SK-N-MC (cell line): ENCODE data around the gene DEPP1.

ENCODE experiments used
- DNase-seq: peaks from one replicate; pipeline ENCODE4 v3.0.0-alpha.2; 2011; ENCODE audit warnings: low read depth, low spot score
- H3K27ac ChIP-seq: fragments of 200-600 bp; sonication (generic); 2 replicates; pipeline ENCODE4 v1.5.1; 2016; ENCODE audit warnings: mixed run types
- H3K36me3 ChIP-seq: fragments of 200-600 bp; sonication (generic); 2 replicates; pipeline ENCODE4 v1.6.1; 2017; ENCODE audit warnings: antibody characterized with exemption, low read length, mixed read lengths; ENCODE audit not compliant: insufficient read depth
- H3K4me3 ChIP-seq: fragments of 200-600 bp; sonication (generic); 2 replicates; pipeline ENCODE4 v1.5.1; 2016
- H3K9ac ChIP-seq: fragments of 200-600 bp; sonication (generic); 2 replicates; pipeline ENCODE4 v1.8.0; 2017; ENCODE audit warnings: mixed run types, mixed read lengths; ENCODE audit not compliant: insufficient read length
- H3K9me3 ChIP-seq: fragments of 200-600 bp; sonication (generic); 2 replicates; pipeline ENCODE4 v1.6.1; 2017; ENCODE audit warnings: low read depth, mild to moderate bottlenecking, antibody characterized with exemption, low read length, moderate library complexity, mixed read lengths
- EZH2 ChIP-seq: fragments of 200-600 bp; sonication (generic); IDR thresholded peaks from one replicate; pipeline ENCODE4 v1.6.1; 2017; ENCODE audit warnings: antibody characterized with exemption
- FOXP2 ChIP-seq: optimal IDR thresholded peaks from 2 replicates; pipeline ENCODE3; 2011; ENCODE audit warnings: mild to moderate bottlenecking, moderate library complexity; ENCODE audit not compliant: insufficient read depth; ENCODE audit errors: extremely low read length, control extremely low read depth
- POLR2AphosphoS5 ChIP-seq: IDR thresholded peaks from 2 replicates; pipeline ENCODE4 v1.6.1; 2012; ENCODE audit warnings: mild to moderate bottlenecking, low read depth, low read length, borderline replicate concordance

DEPP1 gene

GRCh38 chr10:45001381-45002148, 23.0 kb upstream of the DEPP1 start:
- H3K9ac ChIP-seq = peak overlapping the region; percentile 85
- 0 out of 2 replicates have a peak, but pooled peaks have one; percentile 32 for TF ChIP-seq POLR2AphosphoS5
- TF ChIP-seq EZH2 = no peak
- no peak for TF ChIP-seq FOXP2
- no peak for DNase-seq
- H3K4me3 ChIP-seq = peak overlapping the region; percentile 86
- H3K36me3 ChIP-seq = peaks cover 22% of the 10 kb centered on the region
- H3K27ac ChIP-seq = peak overlapping the region; percentile 60; the same call in 1 of the 2 replicates
- H3K9me3 ChIP-seq = no peaks in the 10 kb centered on the region

- no peak for DNase-seq
- H3K9ac ChIP-seq = peak within 1 kb of the TSS; percentile 85
- H3K9me3 ChIP-seq = no peaks in the 10 kb centered on the region
- peak within 1 kb of the TSS; percentile 86 for H3K4me3 ChIP-seq
- peak; percentile 65; the same call in 1 of the 2 replicates for TF ChIP-seq POLR2AphosphoS5
- no peak for TF ChIP-seq FOXP2
- peak within 1 kb of the TSS; percentile 62 for H3K27ac ChIP-seq
- peaks cover 22% of the 10 kb centered on the region for H3K36me3 ChIP-seq
Measured at GRCh38 chr10:45000752-45001380, 22.3 kb upstream of the DEPP1 start, which contains the start of gene ZNF22. Gene ZNF22 (plus strand): TSS chr10:45000923. CDS start chr10:45003369, 2,446 bp downstream.

DNA sequence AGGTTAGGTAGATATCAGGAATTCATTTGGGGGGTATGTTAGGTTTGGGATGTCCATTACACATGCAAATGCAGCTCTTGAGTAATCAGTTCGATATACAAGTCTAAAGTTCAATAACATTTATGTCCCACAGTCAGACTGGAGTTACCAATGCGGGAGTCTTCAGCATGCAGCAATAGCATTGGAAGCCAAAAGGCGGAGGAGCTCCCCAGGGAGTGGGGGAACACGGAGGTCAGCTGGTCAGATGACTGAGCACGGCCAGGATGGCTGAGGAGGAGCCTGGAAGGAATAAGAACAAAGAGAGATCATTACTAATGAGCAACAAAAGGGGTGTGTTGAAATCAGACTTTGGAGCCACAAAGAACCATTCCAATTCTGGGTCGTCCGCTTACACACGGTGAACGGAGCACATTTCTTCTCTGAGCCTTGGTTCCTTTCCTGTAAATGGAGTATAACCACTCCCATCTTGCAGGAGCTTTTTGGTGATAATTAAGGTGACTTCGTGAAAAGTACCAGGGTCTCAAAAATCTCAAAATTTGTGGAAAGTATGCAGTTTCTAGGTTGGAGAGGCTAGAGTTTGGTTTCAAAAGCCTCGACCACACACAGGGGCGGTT, 21.6 kb upstream of the DEPP1 start:
- DNase-seq = no peak
- Histone ChIP-seq H3K4me3 (peak overlapping the region; percentile 86), H3K9ac (peak overlapping the region; percentile 85), H3K36me3 (peaks cover 22% of the 10 kb centered on the region), H3K9me3 (no peaks in the 10 kb centered on the region), H3K27ac (peak overlapping the region; percentile 62; the same call in 1 of the 2 replicates)
- TF ChIP-seq EZH2 (no peak), POLR2AphosphoS5 (no peak), FOXP2 (no peak)

DNA sequence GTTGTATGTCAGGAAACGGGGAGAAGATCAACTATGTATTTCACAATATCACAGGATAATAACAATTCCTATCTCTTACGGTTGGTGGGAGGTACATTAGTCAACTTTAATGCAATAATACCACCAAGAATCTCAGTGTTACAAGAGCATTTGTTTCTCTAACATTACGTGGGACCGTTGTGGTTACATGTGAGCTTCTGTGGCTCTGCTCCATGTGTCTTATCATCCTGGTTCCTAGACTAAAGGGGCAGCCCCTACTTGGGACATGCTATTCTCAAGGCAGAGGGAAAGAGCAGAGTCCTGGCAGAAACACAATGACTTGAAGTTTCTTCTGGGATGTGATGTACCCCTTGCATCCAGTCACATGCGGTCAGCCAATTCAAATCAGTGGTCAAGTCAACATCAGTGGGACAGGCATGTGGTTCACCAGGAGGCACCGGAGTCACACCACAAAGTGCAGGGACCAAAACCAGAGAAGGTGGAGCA, 19.6 kb upstream of the DEPP1 start:
- Histone ChIP-seq H3K9me3 (no peaks in the 10 kb centered on the region), H3K27ac (no peak overlapping the region), H3K4me3 (no peak overlapping the region), H3K36me3 (peaks cover 5% of the 10 kb centered on the region), H3K9ac (no peak overlapping the region)
- TF ChIP-seq POLR2AphosphoS5 (no peak), FOXP2 (no peak), EZH2 (no peak)
- no peak for DNase-seq

GRCh38 chr10:44997105-44997748, 18.6 kb upstream of the DEPP1 start:
- H3K36me3 ChIP-seq = no peaks in the 10 kb centered on the region
- TF ChIP-seq FOXP2 = no peak
- H3K9ac ChIP-seq = no peak overlapping the region
- H3K27ac ChIP-seq = no peak overlapping the region
- H3K4me3 ChIP-seq = no peak overlapping the region
- no peaks in the 10 kb centered on the region for H3K9me3 ChIP-seq
- no peak for DNase-seq

DNA sequence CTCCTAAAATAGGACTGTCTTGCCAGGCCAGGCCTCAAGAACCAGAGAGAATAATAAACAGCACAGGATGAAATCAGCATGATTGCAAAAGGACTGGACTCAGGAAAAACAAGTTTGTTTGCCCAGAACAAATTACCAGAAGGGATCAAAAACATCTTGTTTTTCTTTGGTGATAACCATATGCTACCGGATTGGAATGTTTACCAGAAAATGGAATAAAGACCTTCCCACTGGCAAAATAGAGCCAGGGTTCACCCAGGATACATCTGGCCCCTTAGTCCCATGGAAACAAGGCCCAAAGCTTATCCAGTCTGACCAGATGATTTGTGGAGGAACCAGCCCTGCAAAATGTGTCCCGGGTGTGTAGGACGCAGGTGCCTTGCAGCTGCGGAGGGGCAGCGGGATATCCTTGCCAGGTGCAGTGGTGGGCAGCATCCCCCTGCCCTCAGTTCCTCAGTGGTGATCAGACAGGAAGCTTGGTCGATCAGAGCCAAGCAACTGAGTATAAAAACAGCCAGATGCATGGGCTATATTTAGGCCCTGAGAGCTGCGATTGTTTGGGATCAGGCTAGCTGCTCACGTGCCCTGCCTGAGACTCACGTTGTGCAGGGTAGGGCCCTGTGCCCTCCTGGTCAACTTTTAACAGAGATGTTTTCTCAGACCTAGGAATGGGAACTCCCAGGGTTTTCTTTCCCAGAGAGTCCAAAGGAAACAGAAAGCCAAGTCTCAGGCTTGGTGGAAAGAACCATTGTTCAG, 17.5 kb upstream of the DEPP1 start:
- Histone ChIP-seq H3K9ac (no peak overlapping the region), H3K27ac (no peak overlapping the region), H3K36me3 (no peaks in the 10 kb centered on the region), H3K9me3 (no peaks in the 10 kb centered on the region), H3K4me3 (no peak overlapping the region)
- no peak for DNase-seq
- TF ChIP-seq FOXP2 (no peak), EZH2 (no peak), POLR2AphosphoS5 (no peak)

DNA sequence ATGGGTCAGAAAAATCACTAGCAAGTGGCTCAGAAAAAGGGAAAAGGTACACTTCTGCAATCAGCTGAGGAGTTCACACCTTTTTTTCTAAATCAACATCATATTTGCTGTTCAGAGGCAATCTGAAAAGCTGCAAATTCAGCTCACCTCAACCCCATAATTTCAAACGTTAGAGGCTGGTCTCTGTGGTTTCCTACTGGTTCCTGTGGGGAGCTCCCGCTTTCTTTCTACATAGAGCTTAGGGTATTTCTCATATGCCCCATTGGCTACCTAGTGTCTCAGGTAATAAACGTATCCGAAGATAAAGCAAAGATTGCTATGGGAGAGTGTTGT, 16.9 kb upstream of the DEPP1 start:
- TF ChIP-seq FOXP2 (no peak), EZH2 (no peak), POLR2AphosphoS5 (no peak)
- Histone ChIP-seq H3K9me3 (no peaks in the 10 kb centered on the region), H3K27ac (no peak overlapping the region), H3K9ac (no peak overlapping the region), H3K36me3 (no peaks in the 10 kb centered on the region), H3K4me3 (no peak overlapping the region)
- DNase-seq = no peak

GRCh38 chr10:44994752-44995530, 16.3 kb upstream of the DEPP1 start:
- Histone ChIP-seq H3K9ac (no peak overlapping the region), H3K27ac (no peak overlapping the region), H3K36me3 (no peaks in the 10 kb centered on the region), H3K4me3 (no peak overlapping the region), H3K9me3 (no peaks in the 10 kb centered on the region)
- TF ChIP-seq POLR2AphosphoS5 = no peak
- no peak for TF ChIP-seq FOXP2
- no peak for TF ChIP-seq EZH2
- no peak for DNase-seq
